ENCODE data around the gene SMIM38.

Gene SMIM38

DNA sequence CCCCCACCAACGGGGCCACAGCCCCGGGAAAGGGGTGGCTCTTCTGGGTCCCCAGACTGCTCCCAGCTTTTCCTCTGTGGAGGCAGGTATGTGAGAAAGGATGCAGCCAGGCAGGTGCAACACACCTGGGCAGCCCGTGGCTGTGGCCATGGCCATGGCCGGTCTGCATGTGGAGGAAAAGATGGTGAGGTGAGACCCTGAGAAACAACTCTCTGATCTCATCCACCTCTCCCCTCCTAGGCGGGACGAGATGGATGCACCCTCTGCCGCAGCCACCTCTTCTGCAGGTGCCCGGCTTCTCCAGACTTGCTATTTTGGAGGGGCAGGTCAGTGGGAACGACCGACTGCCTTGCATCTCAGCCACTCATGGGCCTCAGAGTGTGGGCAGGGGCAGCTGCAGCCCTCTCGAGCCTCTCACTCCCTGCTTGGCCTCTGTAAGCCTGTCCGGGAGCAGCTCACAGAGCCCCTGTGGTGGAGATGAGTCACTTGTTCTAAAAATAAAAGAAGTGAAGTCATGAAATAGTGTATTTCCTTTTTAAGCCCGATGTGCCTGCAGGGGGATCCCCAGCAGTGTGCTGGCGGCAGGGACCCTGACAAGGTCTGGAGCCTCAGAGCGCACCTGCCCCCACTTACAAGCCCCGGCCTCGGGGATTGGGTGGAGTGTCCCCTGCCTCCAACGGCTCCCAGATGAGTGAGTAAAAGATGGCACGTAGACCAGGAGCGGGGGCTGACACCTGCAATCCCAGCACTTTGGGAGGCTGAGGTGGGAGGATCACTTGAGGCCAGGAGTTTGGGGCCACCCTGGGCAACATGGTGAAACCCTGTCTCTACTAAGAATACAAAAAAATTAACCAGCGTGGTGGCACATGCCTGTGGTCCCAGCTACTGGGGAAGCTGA lies 10.7 kb downstream of the SMIM38 start:
- peak; percentile 94 for DNase-seq (ENCODE audit: insufficient read length, low spot score)
- FAIRE-seq: no peak

DNA sequence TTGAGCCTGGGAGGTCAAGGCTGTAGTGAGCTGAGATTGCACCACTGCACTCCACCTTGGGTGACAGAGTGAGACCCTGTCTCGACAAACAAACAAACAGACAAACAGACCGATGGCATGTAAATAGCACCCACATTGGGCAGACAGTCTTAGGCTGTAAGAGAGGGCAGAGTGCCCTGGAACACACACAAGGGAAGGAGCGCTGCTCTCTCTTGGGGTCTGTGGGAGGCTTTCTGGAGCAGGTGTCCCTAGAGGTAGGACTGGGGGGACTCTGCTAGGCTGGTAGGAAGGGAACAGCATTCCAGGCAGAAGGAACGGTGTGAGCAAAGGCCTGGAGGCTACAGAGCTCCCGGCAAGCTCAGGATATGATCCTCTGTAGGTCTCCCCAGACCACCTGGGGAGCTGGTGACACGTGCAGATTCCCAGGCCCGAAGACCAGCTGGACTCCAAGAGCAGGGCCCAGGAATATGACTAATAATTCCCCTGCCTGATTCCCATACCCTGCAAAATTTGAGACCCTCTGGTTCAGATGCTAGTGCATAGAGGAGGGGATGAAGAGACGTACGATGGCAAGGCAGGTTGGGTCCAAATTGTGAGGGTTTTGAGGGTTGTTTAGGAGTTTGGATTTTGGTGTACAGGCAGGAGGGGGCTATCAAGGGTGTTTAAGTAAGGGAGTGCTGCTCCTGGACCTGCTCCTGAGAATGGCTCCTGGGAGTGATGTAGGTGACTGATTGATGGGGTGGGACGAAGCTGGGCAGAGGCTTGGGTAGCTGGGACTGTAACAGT lies 11.6 kb downstream of the SMIM38 start:
- DNase-seq (ENCODE audit: insufficient read length, low spot score) (no peak), FAIRE-seq (no peak)
- no peak for TF ChIP-seq POLR2A (IDR thresholded peaks at IDR 0.05; ENCODE audit: low read depth, low read length)

More for the DNA sequence above, 10.7 kb downstream of the SMIM38 start:
- TF ChIP-seq POLR2A (IDR thresholded peaks at IDR 0.05; ENCODE audit: low read depth, low read length): no peak

DNA sequence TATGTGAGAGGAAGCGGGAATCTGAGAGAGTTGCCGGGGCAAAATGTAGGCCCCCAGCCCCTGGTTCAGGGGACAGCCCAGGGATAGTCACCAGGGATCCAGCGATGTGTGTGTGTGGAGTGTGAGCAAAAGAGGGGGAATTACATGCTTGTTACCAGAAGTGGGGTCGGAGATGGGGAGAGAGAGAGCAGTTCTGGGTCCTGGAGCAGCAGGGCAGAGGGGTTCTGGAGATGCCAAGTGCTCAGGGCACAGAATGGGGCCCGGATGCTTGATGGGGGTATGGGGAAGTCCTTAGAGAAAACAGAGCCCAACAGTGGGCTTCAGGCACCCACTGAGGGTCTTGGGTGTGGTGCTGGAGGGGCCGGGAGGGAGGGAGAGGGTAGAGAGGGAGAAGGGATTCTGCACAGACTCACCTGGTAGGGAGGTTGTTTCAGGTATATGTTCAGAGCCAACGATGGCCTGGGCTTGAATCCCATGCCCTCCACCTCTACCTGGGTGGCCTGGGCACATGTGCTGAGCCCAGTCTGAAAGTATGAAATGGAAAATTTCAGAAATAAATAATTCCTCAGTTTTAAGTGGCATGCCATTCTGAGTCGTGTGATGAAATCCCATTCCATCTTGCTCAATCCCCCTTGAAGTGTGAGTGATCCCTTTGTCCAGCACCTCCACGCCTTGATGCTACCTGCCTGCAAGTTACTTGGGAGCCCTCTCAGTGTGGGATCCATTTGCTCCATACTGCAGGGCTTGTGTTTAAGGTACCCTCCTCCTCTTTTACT lies 12.4 kb downstream of the SMIM38 start:
- FAIRE-seq (no peak), DNase-seq (ENCODE audit: insufficient read length, low spot score) (no peak)
- TF ChIP-seq POLR2A (IDR thresholded peaks at IDR 0.05; ENCODE audit: low read depth, low read length): no peak

- FAIRE-seq (no peak), DNase-seq (ENCODE audit: insufficient read length, low spot score) (no peak)
- no peak for TF ChIP-seq POLR2A (IDR thresholded peaks at IDR 0.05; ENCODE audit: low read depth, low read length)
Observed at GRCh38 chr11:69169479-69169878, 13.7 kb downstream of the SMIM38 start.

GRCh38 chr11:69170704-69171103 lies 15.0 kb downstream of the SMIM38 start:
- no peak for DNase-seq (ENCODE audit: insufficient read length, low spot score)
- no peak for FAIRE-seq

GRCh38 chr11:69171476-69172240 lies 15.9 kb downstream of the SMIM38 start:
- DNase-seq (ENCODE audit: insufficient read length, low spot score) (no peak), FAIRE-seq (no peak)
- TF ChIP-seq POLR2A (IDR thresholded peaks at IDR 0.05; ENCODE audit: low read depth, low read length): no peak

More at GRCh38 chr11:69170704-69171103, 15.0 kb downstream of the SMIM38 start:
- TF ChIP-seq POLR2A (IDR thresholded peaks at IDR 0.05; ENCODE audit: low read depth, low read length): no peak

DNA sequence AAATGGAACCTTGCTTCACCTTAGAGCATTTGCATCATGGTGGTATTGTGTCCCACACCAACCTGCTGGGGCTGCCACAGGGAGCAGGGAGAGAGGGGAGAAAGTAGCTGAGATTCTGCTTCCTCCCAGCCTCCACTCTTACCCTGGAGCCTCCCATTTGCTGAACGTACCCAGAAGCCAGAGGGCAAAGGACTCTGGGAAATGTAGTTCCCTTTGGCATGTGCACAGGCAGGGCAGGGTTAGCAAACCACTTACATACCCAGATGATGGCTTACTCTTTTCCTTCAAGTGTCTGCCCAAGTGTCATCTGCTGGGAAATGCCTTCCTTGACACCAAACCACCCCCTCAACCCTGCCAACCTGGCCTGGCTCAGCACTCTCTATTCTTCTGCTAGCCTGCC lies 16.9 kb downstream of the SMIM38 start:
- FAIRE-seq: no peak
- no peak for TF ChIP-seq POLR2A (IDR thresholded peaks at IDR 0.05; ENCODE audit: low read depth, low read length)
- peak; percentile 40 for DNase-seq (ENCODE audit: insufficient read length, low spot score)

DNA sequence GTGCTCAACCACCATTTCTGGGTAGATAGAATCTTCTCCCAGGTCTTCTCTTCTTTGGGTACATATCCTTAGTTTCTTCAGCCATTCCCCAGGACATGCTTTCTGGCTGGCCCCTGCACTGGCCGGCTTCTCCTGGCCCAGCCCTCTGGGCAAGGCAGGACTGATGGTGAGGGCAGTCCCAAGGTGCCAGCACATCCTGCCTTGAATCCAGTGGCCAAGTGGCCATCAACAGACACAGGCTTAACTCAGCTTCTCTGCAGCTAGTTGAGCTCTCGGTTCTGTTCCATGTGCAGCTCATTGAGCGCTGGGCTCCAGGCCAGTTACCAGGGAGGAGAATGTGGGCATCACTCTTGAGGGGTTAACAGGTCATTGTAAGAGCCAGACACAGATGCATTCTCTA lies 17.6 kb downstream of the SMIM38 start:
- no peak for FAIRE-seq
- no peak for TF ChIP-seq POLR2A (IDR thresholded peaks at IDR 0.05; ENCODE audit: low read depth, low read length)
- DNase-seq (ENCODE audit: insufficient read length, low spot score): no peak

- no peak for FAIRE-seq
- DNase-seq (ENCODE audit: insufficient read length, low spot score): no peak
- no peak for TF ChIP-seq POLR2A (IDR thresholded peaks at IDR 0.05; ENCODE audit: low read depth, low read length)
Observed at GRCh38 chr11:69173925-69174581, 18.3 kb downstream of the SMIM38 start.

DNA sequence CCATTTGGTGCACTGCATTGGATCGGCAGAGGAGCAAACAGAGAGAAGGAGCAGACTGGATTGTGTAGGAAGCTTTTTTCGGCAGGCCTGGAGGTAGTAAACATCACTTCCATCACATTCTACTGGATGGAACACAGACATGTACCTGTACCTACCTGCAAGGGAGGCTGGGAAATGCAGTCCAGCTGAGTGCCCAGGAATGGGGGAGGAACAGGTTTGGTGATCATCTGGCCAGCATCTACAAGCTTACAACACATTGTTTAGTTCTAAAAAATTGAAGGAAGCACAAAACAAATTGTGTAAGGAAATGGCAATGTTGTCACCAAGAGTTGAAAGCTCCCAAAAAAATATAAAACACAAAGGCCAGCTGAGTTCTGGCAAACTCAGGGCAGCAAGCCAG lies 19.1 kb downstream of the SMIM38 start:
- DNase-seq (ENCODE audit: insufficient read length, low spot score) (no peak), FAIRE-seq (no peak)
- no peak for TF ChIP-seq POLR2A (IDR thresholded peaks at IDR 0.05; ENCODE audit: low read depth, low read length)

GRCh38 chr11:69178819-69179482 lies 23.2 kb downstream of the SMIM38 start:
- no peak for TF ChIP-seq POLR2A (IDR thresholded peaks at IDR 0.05; ENCODE audit: low read depth, low read length)
- FAIRE-seq (no peak), DNase-seq (ENCODE audit: insufficient read length, low spot score) (no peak)

GRCh38 chr11:69180226-69180625 lies 24.5 kb downstream of the SMIM38 start:
- no peak for FAIRE-seq
- no peak for TF ChIP-seq POLR2A (IDR thresholded peaks at IDR 0.05; ENCODE audit: low read depth, low read length)
- no peak for DNase-seq (ENCODE audit: insufficient read length, low spot score)
